Ishikawa (cell line): ENCODE results near the gene PLA1A.

Source experiments
- CEBPB ChIP-seq: IDR thresholded peaks from 2 replicates; pipeline ENCODE4 v1.6.1; 2012
- CREB1 ChIP-seq: IDR thresholded peaks from 2 replicates; pipeline ENCODE4 v1.6.1; 2012; ENCODE audit warnings: low read depth
- EGR1 ChIP-seq: IDR thresholded peaks from 2 replicates; pipeline ENCODE4 v1.6.1; 2012
- EP300 ChIP-seq: IDR thresholded peaks from 2 replicates; pipeline ENCODE4 v1.6.1; 2012; ENCODE audit warnings: borderline replicate concordance
- FOXM1 ChIP-seq: IDR thresholded peaks from 2 replicates; pipeline ENCODE4 v1.6.1; 2012; ENCODE audit warnings: low read depth, borderline replicate concordance
- MAX ChIP-seq: IDR thresholded peaks from 2 replicates; pipeline ENCODE4 v1.6.1; 2012
- NFIC ChIP-seq: IDR thresholded peaks from 2 replicates; pipeline ENCODE4 v1.6.1; 2012
- RAD21 ChIP-seq: IDR thresholded peaks from 2 replicates; pipeline ENCODE4 v1.6.1; 2012; ENCODE audit warnings: low read depth
- TAF1 ChIP-seq: IDR thresholded peaks from 2 replicates; pipeline ENCODE4 v1.6.1; 2012; ENCODE audit warnings: low read depth, mild to moderate bottlenecking
- TCF12 ChIP-seq: IDR thresholded peaks from 2 replicates; pipeline ENCODE4 v1.6.1; 2012; ENCODE audit warnings: low read depth
- TEAD4 ChIP-seq: IDR thresholded peaks from 2 replicates; pipeline ENCODE4 v1.6.1; 2012
- USF1 ChIP-seq: IDR thresholded peaks from 2 replicates; pipeline ENCODE4 v1.6.1; 2012
- YY1 ChIP-seq: IDR thresholded peaks from 2 replicates; pipeline ENCODE4 v1.6.1; 2012; ENCODE audit warnings: low read depth
- ZBTB7A ChIP-seq: IDR thresholded peaks from 2 replicates; pipeline ENCODE4 v1.6.1; 2012; ENCODE audit warnings: low read depth
- TF ChIP-seq, protein P1 (sequence below): IDR thresholded peaks from 2 replicates; pipeline ENCODE4 v1.6.1; 2012; ENCODE audit warnings: low read depth, mild to moderate bottlenecking

PLA1A gene

DNA sequence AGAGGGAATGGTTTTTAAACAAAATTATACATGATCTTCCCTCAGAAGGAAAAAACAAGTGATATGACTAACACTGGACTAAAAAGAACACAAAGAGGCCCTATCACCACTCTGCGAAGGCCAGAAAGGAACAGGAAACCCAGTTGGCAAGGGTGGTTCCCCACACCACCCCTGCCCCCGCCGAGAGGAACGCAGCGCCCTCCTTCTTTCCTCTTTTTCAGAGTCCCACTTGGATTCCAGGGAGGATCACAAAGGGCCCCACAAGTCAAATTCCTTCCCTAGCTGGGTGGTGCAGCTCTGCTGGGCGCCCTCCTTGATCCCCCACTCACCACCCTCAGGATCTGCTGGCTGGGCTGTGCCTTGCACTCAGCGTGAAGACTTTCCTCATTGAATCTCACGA is 29.8 kb downstream of the PLA1A start:
- no peak for TF ChIP-seq TEAD4
- TF ChIP-seq FOXM1: no peak
- no peak for TF ChIP-seq TAF1
- TF ChIP-seq, protein P1, sequence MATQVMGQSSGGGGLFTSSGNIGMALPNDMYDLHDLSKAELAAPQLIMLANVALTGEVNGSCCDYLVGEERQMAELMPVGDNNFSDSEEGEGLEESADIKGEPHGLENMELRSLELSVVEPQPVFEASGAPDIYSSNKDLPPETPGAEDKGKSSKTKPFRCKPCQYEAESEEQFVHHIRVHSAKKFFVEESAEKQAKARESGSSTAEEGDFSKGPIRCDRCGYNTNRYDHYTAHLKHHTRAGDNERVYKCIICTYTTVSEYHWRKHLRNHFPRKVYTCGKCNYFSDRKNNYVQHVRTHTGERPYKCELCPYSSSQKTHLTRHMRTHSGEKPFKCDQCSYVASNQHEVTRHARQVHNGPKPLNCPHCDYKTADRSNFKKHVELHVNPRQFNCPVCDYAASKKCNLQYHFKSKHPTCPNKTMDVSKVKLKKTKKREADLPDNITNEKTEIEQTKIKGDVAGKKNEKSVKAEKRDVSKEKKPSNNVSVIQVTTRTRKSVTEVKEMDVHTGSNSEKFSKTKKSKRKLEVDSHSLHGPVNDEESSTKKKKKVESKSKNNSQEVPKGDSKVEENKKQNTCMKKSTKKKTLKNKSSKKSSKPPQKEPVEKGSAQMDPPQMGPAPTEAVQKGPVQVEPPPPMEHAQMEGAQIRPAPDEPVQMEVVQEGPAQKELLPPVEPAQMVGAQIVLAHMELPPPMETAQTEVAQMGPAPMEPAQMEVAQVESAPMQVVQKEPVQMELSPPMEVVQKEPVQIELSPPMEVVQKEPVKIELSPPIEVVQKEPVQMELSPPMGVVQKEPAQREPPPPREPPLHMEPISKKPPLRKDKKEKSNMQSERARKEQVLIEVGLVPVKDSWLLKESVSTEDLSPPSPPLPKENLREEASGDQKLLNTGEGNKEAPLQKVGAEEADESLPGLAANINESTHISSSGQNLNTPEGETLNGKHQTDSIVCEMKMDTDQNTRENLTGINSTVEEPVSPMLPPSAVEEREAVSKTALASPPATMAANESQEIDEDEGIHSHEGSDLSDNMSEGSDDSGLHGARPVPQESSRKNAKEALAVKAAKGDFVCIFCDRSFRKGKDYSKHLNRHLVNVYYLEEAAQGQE: no peak
- no peak for TF ChIP-seq USF1
- TF ChIP-seq RAD21: no peak
- TF ChIP-seq MAX: no peak
- no peak for TF ChIP-seq ZBTB7A
- no peak for TF ChIP-seq EP300
- no peak for TF ChIP-seq YY1
- no peak for TF ChIP-seq CREB1
- no peak for TF ChIP-seq NFIC
- TF ChIP-seq TCF12: no peak
- TF ChIP-seq EGR1: no peak
- TF ChIP-seq CEBPB: no peak

- TF ChIP-seq USF1: no peak
- no peak for TF ChIP-seq CREB1
- no peak for TF ChIP-seq EP300
- TF ChIP-seq ZBTB7A: no peak
- no peak for TF ChIP-seq NFIC
- TF ChIP-seq TAF1: no peak
- TF ChIP-seq EGR1: no peak
- no peak for TF ChIP-seq TEAD4
- TF ChIP-seq YY1: no peak
- TF ChIP-seq FOXM1: no peak
- no peak for TF ChIP-seq RAD21
- TF ChIP-seq MAX: no peak
- TF ChIP-seq CEBPB: no peak
- TF ChIP-seq TCF12: no peak
- TF ChIP-seq, protein P1: no peak
Measured at GRCh38 chr3:119628390-119628789, 30.7 kb downstream of the PLA1A start.

DNA sequence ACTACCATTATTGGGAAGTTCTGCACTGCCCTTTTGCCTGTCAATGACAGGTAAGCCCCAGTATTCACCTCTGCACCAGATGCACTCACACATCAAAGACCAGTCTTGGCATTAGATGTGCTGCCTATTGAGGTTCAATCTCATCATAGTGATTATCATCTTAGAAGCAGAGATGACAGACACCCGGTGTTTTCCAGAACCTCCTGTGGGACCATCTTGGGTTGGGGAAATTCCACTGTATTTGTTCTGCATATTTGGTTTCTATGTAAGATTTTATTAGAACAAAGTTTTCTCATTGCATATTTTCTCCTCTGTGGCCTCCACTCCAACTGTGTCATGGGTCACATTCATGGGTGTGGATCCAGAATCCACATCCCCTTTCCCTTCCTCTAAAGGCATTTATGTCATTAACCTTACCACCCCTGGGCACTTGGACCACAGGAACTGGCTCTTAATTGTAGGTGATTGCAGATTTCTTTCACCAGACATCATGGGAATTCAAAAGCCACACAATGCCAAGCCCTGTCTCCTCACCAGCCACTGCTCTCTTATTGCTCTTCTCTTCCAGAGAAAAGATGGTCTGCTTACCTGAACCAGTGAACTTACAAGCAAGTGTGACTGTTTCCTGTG is 31.2 kb downstream of the PLA1A start:
- TF ChIP-seq FOXM1 (no peak), MAX (no peak)

DNA sequence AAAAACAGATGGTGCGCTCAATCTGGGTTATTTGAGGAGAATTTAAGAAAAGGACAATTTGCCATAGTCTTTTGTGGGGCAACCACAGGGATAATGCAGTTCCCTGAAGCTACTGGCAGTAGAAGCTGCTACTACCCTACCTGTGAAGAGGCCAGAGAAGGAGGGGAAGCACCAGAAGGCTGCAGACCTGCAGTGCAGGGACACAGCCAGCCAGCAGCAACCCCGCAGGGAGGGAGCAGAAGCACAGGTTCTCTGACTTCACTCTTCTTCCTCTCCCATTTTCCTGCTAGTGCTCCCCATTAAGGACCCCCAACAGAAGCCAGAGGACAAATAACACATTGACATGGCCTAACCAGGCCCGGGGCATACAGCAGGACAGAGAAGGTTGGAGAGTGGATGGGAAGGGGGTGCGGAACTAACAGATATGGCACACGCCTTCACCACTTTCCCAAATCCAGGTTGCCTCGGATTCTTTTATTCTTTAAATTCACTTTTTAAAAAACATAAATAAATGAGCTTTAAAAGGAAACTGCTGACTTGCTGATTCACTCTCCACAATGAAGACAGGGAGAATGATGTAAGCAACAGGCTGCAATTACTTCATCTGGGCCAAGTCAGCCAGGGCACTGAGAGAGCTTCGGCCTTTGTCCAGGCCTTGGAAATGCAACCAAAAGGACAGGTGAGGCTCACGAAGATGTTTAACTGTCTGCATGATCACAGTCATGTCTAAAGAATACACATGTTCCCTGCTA is 32.6 kb downstream of the PLA1A start:
- no peak for TF ChIP-seq YY1
- TF ChIP-seq EGR1: no peak

GRCh38 chr3:119630880-119631329 is 33.2 kb downstream of the PLA1A start:
- no peak for TF ChIP-seq EGR1
- no peak for TF ChIP-seq TEAD4
- TF ChIP-seq NFIC: no peak
- TF ChIP-seq, protein P1: no peak
- TF ChIP-seq TAF1: no peak
- no peak for TF ChIP-seq RAD21
- no peak for TF ChIP-seq EP300
- TF ChIP-seq CEBPB: no peak
- TF ChIP-seq USF1: no peak
- TF ChIP-seq MAX: no peak
- no peak for TF ChIP-seq CREB1
- no peak for TF ChIP-seq ZBTB7A
- no peak for TF ChIP-seq YY1
- no peak for TF ChIP-seq TCF12
- no peak for TF ChIP-seq FOXM1
